GM19452 (cell line): ENCODE results near the gene TMOD2.
A peak's percentile ranks its signal among the peaks of the same experiment; 100 is the strongest.

Source experiments
- ATAC-seq: cut with Tn5 transposase; IDR thresholded peaks from one replicate; pipeline ENCODE4 v1.9.1; 2021; ENCODE audit not compliant: unreplicated experiment

The TMOD2 gene

GRCh38 chr15:51750792-51751696 is at the start of gene TMOD2:
TMOD2 (plus strand) TSS chr15:51751597; CDS start chr15:51766442, 14,845 bp downstream.
- peak; percentile 72 for ATAC-seq

GRCh38 chr15:51702710-51703109 is 48.7 kb upstream of the TMOD2 start:
- ATAC-seq, result no peak

- no peak for ATAC-seq
Observed at GRCh38 chr15:51706291-51706690, 45.1 kb upstream of the TMOD2 start.

- no peak for ATAC-seq
Observed at GRCh38 chr15:51706926-51707608, 44.3 kb upstream of the TMOD2 start.

- ATAC-seq, result no peak
Observed at GRCh38 chr15:51708013-51708412, 43.4 kb upstream of the TMOD2 start.

- no peak for ATAC-seq
Observed at GRCh38 chr15:51709031-51709430, 42.4 kb upstream of the TMOD2 start.

GRCh38 chr15:51714162-51714561 is 37.2 kb upstream of the TMOD2 start:
- no peak for ATAC-seq

GRCh38 chr15:51714911-51715310 is 36.5 kb upstream of the TMOD2 start:
- ATAC-seq, result no peak

GRCh38 chr15:51718219-51718618 is 33.2 kb upstream of the TMOD2 start:
- no peak for ATAC-seq

GRCh38 chr15:51718746-51719145 is 32.7 kb upstream of the TMOD2 start:
- no peak for ATAC-seq

- no peak for ATAC-seq
Observed at GRCh38 chr15:51720201-51720995, 31.0 kb upstream of the TMOD2 start.

GRCh38 chr15:51721199-51721960 is 30.0 kb upstream of the TMOD2 start:
- no peak for ATAC-seq

GRCh38 chr15:51724199-51724598 is 27.2 kb upstream of the TMOD2 start:
- ATAC-seq, result no peak

GRCh38 chr15:51724673-51725072 is 26.7 kb upstream of the TMOD2 start:
- no peak for ATAC-seq

- peak; percentile 82 for ATAC-seq
Observed at GRCh38 chr15:51726302-51727073, 24.9 kb upstream of the TMOD2 start.

- no peak for ATAC-seq
Observed at GRCh38 chr15:51727141-51727897, 24.1 kb upstream of the TMOD2 start.

GRCh38 chr15:51731549-51732267 is 19.7 kb upstream of the TMOD2 start:
- peak; percentile 49 for ATAC-seq

GRCh38 chr15:51732646-51733045 is 18.8 kb upstream of the TMOD2 start:
- ATAC-seq, result no peak
